ENCODE measurements around the gene CEND1. TPM values are rescaled to one million over a fixed set of nuclear protein-coding genes. Genes with fewer than 3 reads are reported as not detected.
A peak's percentile ranks its signal among the peaks of the same experiment; 100 is the strongest.
"Not testable (repeated sequence)": the region's sequence is repeated elsewhere in the genome, so short reads cannot be mapped to it uniquely, and the experiment has no call there.

CEND1 gene
- total and polyA plus RNA-seq, 2 of the 13 experiments (the other 11 are each of a cell fraction or from before 2014, with no cell fraction given) = not detected

GRCh38 chr11:737899-738298, 52.0 kb downstream of the CEND1 start:
- H2AFZ ChIP-seq (ENCODE audit: low read length); CTCF ChIA-PET (ENCODE audit: low intra/inter-chr PET ratio, low total read pairs); H3K36me3 ChIP-seq (replicated peaks in 1 of 2; ENCODE audit: control insufficient read depth in 1 of 2, insufficient read depth in 2 of 2, low read length in 2 of 2); intact Hi-C loops (cut with micrococcal nuclease; ENCODE audit: unreplicated experiment); H3K79me2 ChIP-seq (ENCODE audit: insufficient read depth, low read length); BruUV-seq (replicated peaks); H3K9ac ChIP-seq (ENCODE audit: insufficient read depth, low read depth, low read length); FAIRE-seq; H3K27ac ChIP-seq (ENCODE audit: extremely low read length, insufficient read depth, low read length); in situ Hi-C loops (cut with HindIII; ENCODE audit: extremely low pct_ligation_motif_present, low pct_unique_long_range_greater_than_20kb); H4K20me1 ChIP-seq (ENCODE audit: insufficient read depth, low read length); H3K9me3 ChIP-seq (ENCODE audit: low read length); DNase-seq (ENCODE audit: low spot score): not testable (repeated sequence)
- POLR2A ChIA-PET = interaction anchor here (2.1 kb wide), 1 partner anchor 39 kb away, joined by 5 read pairs; no protein-coding TSS in a partner anchor
- 24% methylated on average over 8 of the region's 10 CpGs for WGBS (ENCODE audit: low lambda C conversion rate)
- peak; percentile 44 for ATAC-seq
- Histone ChIP-seq H3K4me3 (replicated peaks in 1 of 3; ENCODE audit: insufficient read depth in 1 of 3, low read depth in 2 of 3, low read length in 3 of 3) (peak overlapping the region in 1 of 3 experiments; percentile 30; a peak in 1 of 6 replicates), H3K4me1 (ENCODE audit: insufficient read depth, low read length) (peaks cover 29% of the 10 kb centered on the region), H3K4me2 (ENCODE audit: low read depth, low read length) (peak overlapping the region; percentile 61), H3K27me3 (ENCODE audit: control insufficient read depth in 1 of 2, insufficient read depth in 2 of 2, low read length in 2 of 2) (peaks cover 3 to 16% of the 10 kb centered on the region in 2 experiments)

GRCh38 chr11:737366-737765, 52.5 kb downstream of the CEND1 start:
- Histone ChIP-seq H3K9ac (ENCODE audit: insufficient read depth, low read depth, low read length) (peak overlapping the region; percentile 1; the same call in 1 of the 2 replicates), H3K27me3 (ENCODE audit: control insufficient read depth in 1 of 2, insufficient read depth in 2 of 2, low read length in 2 of 2) (peaks cover 3 to 17% of the 10 kb centered on the region in 2 experiments), H2AFZ (ENCODE audit: low read length) (no peak overlapping the region), H3K79me2 (ENCODE audit: insufficient read depth, low read length) (no peaks in the 10 kb centered on the region), H3K36me3 (replicated peaks in 1 of 2; ENCODE audit: control insufficient read depth in 1 of 2, insufficient read depth in 2 of 2, low read length in 2 of 2) (no peaks in the 10 kb centered on the region), H3K4me2 (ENCODE audit: low read depth, low read length) (peak overlapping the region; percentile 61), H3K9me3 (ENCODE audit: low read length) (no peaks in the 10 kb centered on the region), H4K20me1 (ENCODE audit: insufficient read depth, low read length) (no peaks in the 10 kb centered on the region), H3K4me1 (ENCODE audit: insufficient read depth, low read length) (peaks cover 31% of the 10 kb centered on the region), H3K4me3 (replicated peaks in 1 of 3; ENCODE audit: insufficient read depth in 1 of 3, low read depth in 2 of 3, low read length in 3 of 3) (peak overlapping the region in 1 of 3 experiments; percentile 30; a peak in 2 of 6 replicates), H3K27ac (ENCODE audit: extremely low read length, insufficient read depth, low read length) (no peak overlapping the region)
- peak; percentile 67 for ATAC-seq
- POLR2A ChIA-PET = interaction anchor here (0.8 to 2.1 kb wide), 2 partner anchors 10 to 39 kb away, joined by 3 to 5 read pairs; partner anchors contain the start of gene TALDO1
- WGBS (ENCODE audit: low lambda C conversion rate) = 0% methylated on average over 2 of the region's 11 CpGs
- CTCF ChIA-PET (ENCODE audit: low intra/inter-chr PET ratio, low total read pairs) = no interaction called here
- intact Hi-C loops (cut with micrococcal nuclease; ENCODE audit: unreplicated experiment) (no loop called here), in situ Hi-C loops (cut with HindIII; ENCODE audit: extremely low pct_ligation_motif_present, low pct_unique_long_range_greater_than_20kb) (no loop called here)
- BruUV-seq (replicated peaks) = no TSS peak
- DNase-seq (ENCODE audit: low spot score) = no peak
- FAIRE-seq = no peak
- TF ChIP-seq HOXA3 (CRISPR knock-in tag; IDR thresholded peaks at IDR 0.05) = no peak
- no peak for TF ChIP-seq DR1 (CRISPR knock-in tag; IDR thresholded peaks at IDR 0.05)
- TF ChIP-seq, protein P1, sequence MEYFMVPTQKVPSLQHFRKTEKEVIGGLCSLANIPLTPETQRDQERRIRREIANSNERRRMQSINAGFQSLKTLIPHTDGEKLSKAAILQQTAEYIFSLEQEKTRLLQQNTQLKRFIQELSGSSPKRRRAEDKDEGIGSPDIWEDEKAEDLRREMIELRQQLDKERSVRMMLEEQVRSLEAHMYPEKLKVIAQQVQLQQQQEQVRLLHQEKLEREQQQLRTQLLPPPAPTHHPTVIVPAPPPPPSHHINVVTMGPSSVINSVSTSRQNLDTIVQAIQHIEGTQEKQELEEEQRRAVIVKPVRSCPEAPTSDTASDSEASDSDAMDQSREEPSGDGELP (IDR thresholded peaks at IDR 0.05; ENCODE audit: borderline replicate concordance, low read depth) = peak; percentile 52; the same call in 1 of the 2 replicates
- no peak for TF ChIP-seq TEAD2 (CRISPR knock-in tag; IDR thresholded peaks at IDR 0.05)
- no peak for TF ChIP-seq ZSCAN22 (CRISPR knock-in tag; IDR thresholded peaks at IDR 0.05)
- no peak for TF ChIP-seq ADNP (CRISPR knock-in tag; IDR thresholded peaks at IDR 0.05)
- TF ChIP-seq HNRNPUL1 (IDR thresholded peaks at IDR 0.05; ENCODE audit: low read depth, low read length) = no peak
- TF ChIP-seq ZFX (CRISPR knock-in tag; IDR thresholded peaks at IDR 0.05; ENCODE audit: low read depth) = peak; percentile 22; the same call in 1 of the 2 replicates
- no peak for TF ChIP-seq MYC (CRISPR knock-in tag; IDR thresholded peaks at IDR 0.05; ENCODE audit: borderline replicate concordance)
- no peak for TF ChIP-seq ZEB1 (IDR thresholded peaks at IDR 0.05; ENCODE audit: insufficient replicate concordance, low read depth)
- no peak for TF ChIP-seq ZMYM3 (CRISPR knock-in tag; IDR thresholded peaks at IDR 0.05)
- TF ChIP-seq ATF6 (CRISPR knock-in tag; conservative IDR thresholded peaks at IDR 0.05) = no peak
- TF ChIP-seq CEBPB (IDR thresholded peaks at IDR 0.05; ENCODE audit: borderline replicate concordance, low read depth, low read length) = no peak

Measured in HepG2 (cell line).